Karpas-422 (cell line): ENCODE measurements around the gene ZNF90. TPM values are rescaled to one million over a fixed set of nuclear protein-coding genes. Genes with fewer than 3 reads are reported as not detected.
A peak's percentile ranks its signal among the peaks of the same experiment; 100 is the strongest.
"Not testable (repeated sequence)": the region's sequence is repeated elsewhere in the genome, so short reads cannot be mapped to it uniquely, and the experiment has no call there.

Experiments
- DNase-seq: peaks from one replicate; pipeline ENCODE4 v3.0.0-alpha.2; 2015
- H2AFZ ChIP-seq: fragments of 200-600 bp; sonication (generic); 2 replicates; pipeline ENCODE4 v1.6.1; 2014; ENCODE audit warnings: antibody characterized with exemption, low read length, mixed read lengths
- H3K27ac ChIP-seq: fragments of 200-600 bp; sonication (generic); 2 replicates; pipeline ENCODE4 v1.5.1; 2014; ENCODE audit warnings: mild to moderate bottlenecking, low read length, moderate library complexity
- H3K27me3 ChIP-seq: fragments of 200-600 bp; sonication (generic); 2 replicates; pipeline ENCODE4 v1.6.1; 2014; ENCODE audit warnings: low read length, mixed read lengths
- H3K36me3 ChIP-seq: fragments of 200-600 bp; sonication (generic); 2 replicates; pipeline ENCODE4 v1.6.1; 2014; ENCODE audit warnings: low read length, mixed read lengths; ENCODE audit not compliant: insufficient read depth
- H3K4me1 ChIP-seq: fragments of 200-600 bp; sonication (generic); 2 replicates; pipeline ENCODE4 v1.6.1; 2014; ENCODE audit warnings: mild to moderate bottlenecking, low read length, mixed read lengths
- H3K4me2 ChIP-seq: fragments of 200-600 bp; sonication (generic); 2 replicates; pipeline ENCODE4 v1.6.1; 2014; ENCODE audit warnings: low read length, low read depth, mild to moderate bottlenecking; ENCODE audit not compliant: poor library complexity, severe bottlenecking
- H3K4me3 ChIP-seq: fragments of 200-600 bp; sonication (generic); 2 replicates; pipeline ENCODE4 v1.5.1; 2014; ENCODE audit warnings: mild to moderate bottlenecking, antibody characterized with exemption, low read length, mixed read lengths
- H3K79me2 ChIP-seq: fragments of 200-600 bp; sonication (generic); 2 replicates; pipeline ENCODE4 v1.6.1; 2014; ENCODE audit warnings: mild to moderate bottlenecking, low read length, mixed read lengths
- H3K9ac ChIP-seq: fragments of 200-600 bp; sonication (generic); 2 replicates; pipeline ENCODE4 v1.6.0; 2014; ENCODE audit warnings: low read length
- H3K9me2 ChIP-seq: fragments of 200-600 bp; sonication (generic), shearing (Covaris generic); replicated peaks from 2 replicates; pipeline ENCODE4 v1.6.0; 2014; ENCODE audit warnings: mild to moderate bottlenecking, low read length, moderate library complexity; ENCODE audit not compliant: insufficient read depth
- H3K9me3 ChIP-seq: fragments of 300-700, 200-600 bp; sonication (generic); 2 replicates; pipeline ENCODE4 v1.6.1; 2014; ENCODE audit warnings: low read length, mixed read lengths
- H4K20me1 ChIP-seq: fragments of 200-600 bp; sonication (generic); 2 replicates; pipeline ENCODE4 v1.6.1; 2014; ENCODE audit warnings: mild to moderate bottlenecking, antibody characterized with exemption, low read length, low read depth; ENCODE audit not compliant: insufficient read depth
- total RNA-seq: library from RNA; depleted of rRNA; stranded (reverse); fragments of >200 nt; shearing (Covaris generic); gene quantifications from 2 replicates; pipeline ENCODE4 v1.2.3, GENCODE V29; 2014; ENCODE audit warnings: low replicate concordance; rRNA removed

Gene ZNF90
- 9.6 and 13.6 TPM in 2 replicates for total RNA-seq

GRCh38 chr19:20077791-20078463, at the start of gene ZNF90:
Gene ZNF90 (plus strand): TSS chr19:20078000. CDS start chr19:20078133, 133 bp downstream.
- DNase-seq, result peak; percentile 98
- peak within 1 kb of the TSS; percentile 75 for H3K9ac ChIP-seq
- peak within 1 kb of the TSS; percentile 47 for H2AFZ ChIP-seq
- H3K27me3 ChIP-seq, result no peaks in the 10 kb centered on the region
- peaks cover 48% of the 10 kb centered on the region for H3K79me2 ChIP-seq
- peak within 1 kb of the TSS; percentile 33 for H3K27ac ChIP-seq
- H3K4me2 ChIP-seq, result peak within 1 kb of the TSS; percentile 78
- peaks cover 1% of the 10 kb centered on the region; the same call in 1 of the 2 replicates for H3K9me3 ChIP-seq
- no peaks in the 10 kb centered on the region for H3K9me2 ChIP-seq
- H3K36me3 ChIP-seq, result peaks cover 18% of the 10 kb centered on the region
- peak within 1 kb of the TSS; percentile 84 for H3K4me3 ChIP-seq
- peaks cover 7% of the 10 kb centered on the region for H3K4me1 ChIP-seq
- no peaks in the 10 kb centered on the region for H4K20me1 ChIP-seq

- H3K9ac ChIP-seq, result no peak overlapping the region
- H2AFZ ChIP-seq, result no peak overlapping the region
- H3K79me2 ChIP-seq, result peaks cover 29% of the 10 kb centered on the region
- no peaks in the 10 kb centered on the region for H3K4me1 ChIP-seq
- H3K27me3 ChIP-seq, result no peaks in the 10 kb centered on the region
- DNase-seq, result no peak
- no peaks in the 10 kb centered on the region for H3K9me3 ChIP-seq
- H3K4me3 ChIP-seq, result no peak overlapping the region
- no peak overlapping the region for H3K27ac ChIP-seq
- H4K20me1 ChIP-seq, result no peaks in the 10 kb centered on the region
- H3K9me2 ChIP-seq, result no peaks in the 10 kb centered on the region
- H3K36me3 ChIP-seq, result peaks cover 30% of the 10 kb centered on the region
- H3K4me2 ChIP-seq, result no peak overlapping the region
Observed at GRCh38 chr19:20028611-20029010, 49.2 kb upstream of the ZNF90 start.

- no peaks in the 10 kb centered on the region for H3K9me3 ChIP-seq
- H3K27ac ChIP-seq, result no peak overlapping the region
- no peak overlapping the region for H3K4me3 ChIP-seq
- H3K27me3 ChIP-seq, result no peaks in the 10 kb centered on the region
- no peak overlapping the region for H3K9ac ChIP-seq
- peaks cover 13% of the 10 kb centered on the region for H3K4me1 ChIP-seq
- H3K36me3 ChIP-seq, result peaks cover 18% of the 10 kb centered on the region
- H2AFZ ChIP-seq, result no peak overlapping the region
- H4K20me1 ChIP-seq, result no peaks in the 10 kb centered on the region
- peaks cover 62% of the 10 kb centered on the region for H3K79me2 ChIP-seq
- no peaks in the 10 kb centered on the region for H3K9me2 ChIP-seq
- DNase-seq, result no peak
- no peak overlapping the region for H3K4me2 ChIP-seq
Observed at GRCh38 chr19:20035935-20036334, 41.9 kb upstream of the ZNF90 start.

GRCh38 chr19:20038358-20039202, 39.2 kb upstream of the ZNF90 start:
- Histone ChIP-seq H3K4me1 (peaks cover 13% of the 10 kb centered on the region), H3K9me3 (no peaks in the 10 kb centered on the region), H3K4me2 (peak overlapping the region; percentile 95), H3K36me3 (peaks cover 5% of the 10 kb centered on the region; the same call in 1 of the 2 replicates), H4K20me1 (no peaks in the 10 kb centered on the region), H3K79me2 (peaks cover 45% of the 10 kb centered on the region), H3K27me3 (no peaks in the 10 kb centered on the region), H3K4me3 (peak overlapping the region; percentile 92), H2AFZ (peak overlapping the region; percentile 94), H3K27ac (no peak overlapping the region), H3K9me2 (no peaks in the 10 kb centered on the region), H3K9ac (peak overlapping the region; percentile 77)
- peak; percentile 47 for DNase-seq

- peak within 1 kb of the TSS; percentile 94 for H2AFZ ChIP-seq
- H3K36me3 ChIP-seq, result peaks cover 5% of the 10 kb centered on the region; the same call in 1 of the 2 replicates
- peak within 1 kb of the TSS; percentile 92 for H3K4me3 ChIP-seq
- H3K9ac ChIP-seq, result peak within 1 kb of the TSS; percentile 77
- H3K4me2 ChIP-seq, result peak within 1 kb of the TSS; percentile 95
- peak; percentile 98 for DNase-seq
- H3K9me3 ChIP-seq, result no peaks in the 10 kb centered on the region
- H4K20me1 ChIP-seq, result no peaks in the 10 kb centered on the region
- H3K9me2 ChIP-seq, result no peaks in the 10 kb centered on the region
- H3K27me3 ChIP-seq, result no peaks in the 10 kb centered on the region
- no peak within 1 kb of the TSS for H3K27ac ChIP-seq
- peaks cover 13% of the 10 kb centered on the region for H3K4me1 ChIP-seq
- H3K79me2 ChIP-seq, result peaks cover 39% of the 10 kb centered on the region
Observed at GRCh38 chr19:20039203-20039723, 38.5 kb upstream of the ZNF90 start, which contains the start of gene ZNF682. Gene ZNF682 (minus strand): TSS chr19:20039505. CDS start chr19:20039345, 160 bp downstream.

GRCh38 chr19:20044663-20045062, 33.1 kb upstream of the ZNF90 start:
- Histone ChIP-seq H3K27ac (no peak overlapping the region), H3K79me2 (no peaks in the 10 kb centered on the region), H2AFZ (no peak overlapping the region), H4K20me1 (no peaks in the 10 kb centered on the region), H3K9me2 (no peaks in the 10 kb centered on the region), H3K9me3 (no peaks in the 10 kb centered on the region), H3K9ac (no peak overlapping the region), H3K4me2 (no peak overlapping the region), H3K36me3 (no peaks in the 10 kb centered on the region), H3K4me3 (no peak overlapping the region), H3K27me3 (no peaks in the 10 kb centered on the region), H3K4me1 (no peaks in the 10 kb centered on the region)
- no peak for DNase-seq

- DNase-seq, H3K4me2 ChIP-seq, H3K27me3 ChIP-seq, H3K4me1 ChIP-seq, H3K9ac ChIP-seq, H3K9me3 ChIP-seq, H3K36me3 ChIP-seq, H3K9me2 ChIP-seq, H4K20me1 ChIP-seq, H3K4me3 ChIP-seq, H3K27ac ChIP-seq, H3K79me2 ChIP-seq: not testable (repeated sequence)
- peak overlapping the region; percentile 41; the same call in 1 of the 2 replicates for H2AFZ ChIP-seq
Observed at GRCh38 chr19:20045742-20046141, 32.1 kb upstream of the ZNF90 start.
